ENCODE data around the gene ATP2B3. TPM values are rescaled to one million over a fixed set of nuclear protein-coding genes. Genes with fewer than 3 reads are reported as not detected.

ATP2B3 gene
- total and polyA plus RNA-seq, 2 of the 4 experiments (the other 2 are of a cell fraction), result under 0.01 to 0.03 TPM

DNA sequence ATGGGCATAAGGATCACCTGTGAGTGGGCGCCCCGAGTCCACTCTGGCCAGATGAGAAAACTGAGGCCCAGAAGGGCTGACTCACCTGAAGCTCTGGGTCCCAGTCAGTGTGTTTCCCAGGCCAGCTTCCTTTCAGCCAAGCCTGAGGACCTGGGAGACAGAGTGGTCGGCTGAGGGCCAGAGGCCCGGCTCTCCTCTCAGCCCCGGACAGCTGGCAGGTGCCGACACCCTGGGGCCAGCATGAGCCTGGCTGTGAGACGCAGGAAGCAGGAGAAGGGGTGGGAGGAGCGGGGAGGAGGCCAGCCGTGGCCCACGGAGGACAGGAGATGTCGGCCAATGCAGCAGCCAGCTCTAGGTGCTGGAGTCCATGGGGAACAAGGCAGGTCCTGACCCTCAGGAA lies 28.9 kb downstream of the ATP2B3 start:
- Histone ChIP-seq H3K9ac (ENCODE audit: low read depth, low read length) (no peak overlapping the region), H3K9me3 (ENCODE audit: control insufficient read depth, insufficient read depth, low read length) (no peaks in the 10 kb centered on the region; the same call in 1 of the 2 replicates), H2AFZ (replicated peaks; ENCODE audit: low read length, poor library complexity) (no peak overlapping the region), H2BK15ac (ENCODE audit: low read depth, low read length) (no peak overlapping the region), H2BK5ac (ENCODE audit: low read depth, low read length, poor library complexity, severe bottlenecking) (no peak overlapping the region), H3K23ac (ENCODE audit: low read depth, low read length) (no peak overlapping the region), H3K18ac (ENCODE audit: low read depth, low read length) (no peak overlapping the region), H3K27ac (ENCODE audit: insufficient read depth, low read length) (no peak overlapping the region), H3K4ac (ENCODE audit: low read depth, low read length) (no peak overlapping the region), H2AK9ac (replicated peaks; ENCODE audit: low read depth, low read length, poor library complexity) (no peak overlapping the region), H4K20me1 (ENCODE audit: insufficient read depth, low read length) (no peaks in the 10 kb centered on the region), H3K27me3 (ENCODE audit: control insufficient read depth, insufficient read depth, low read length) (peaks cover 5% of the 10 kb centered on the region; the same call in 1 of the 2 replicates), H3K4me2 (ENCODE audit: low read depth, low read length) (no peak overlapping the region), H4K8ac (ENCODE audit: low read depth in 2 of 2, low read length in 2 of 2) (no peak overlapping the region), H2AK5ac (ENCODE audit: low read depth, low read length) (no peak overlapping the region), H3K9me1 (ENCODE audit: insufficient read depth, low read length) (no peaks in the 10 kb centered on the region), H3K79me1 (ENCODE audit: low read depth in 1 of 2, low read length in 2 of 2) (no peaks in the 10 kb centered on the region), H3K56ac (ENCODE audit: extremely low read depth, insufficient read depth, low read length) (no peak overlapping the region), H2BK120ac (ENCODE audit: low read depth, low read length) (no peak overlapping the region), H2BK20ac (ENCODE audit: low read depth, low read length) (no peak overlapping the region), H4K91ac (ENCODE audit: insufficient read depth, low read depth, low read length) (no peak overlapping the region), H3K36me3 (ENCODE audit: control insufficient read depth, insufficient read depth, low read length) (no peaks in the 10 kb centered on the region), H4K5ac (ENCODE audit: low read depth, low read length) (no peak overlapping the region), H3K4me1 (ENCODE audit: control insufficient read depth, insufficient read depth, low read length) (no peaks in the 10 kb centered on the region), H3K4me3 (ENCODE audit: insufficient read depth, low read depth, low read length) (no peak overlapping the region), H3K14ac (replicated peaks; ENCODE audit: low read depth, low read length) (no peak overlapping the region)
- ATAC-seq (ENCODE audit: low read depth), result no peak
- no TSS peak for BruUV-seq (replicated peaks)
- in situ Hi-C loops (cut with MboI; ENCODE audit: low sequenced_read_pairs) (no loop called here), intact Hi-C loops (cut with micrococcal nuclease) (no loop called here), dilution Hi-C loops (cut with HindIII; ENCODE audit: low sequenced_read_pairs, unreplicated experiment) (no loop called here)
- ChIA-PET POLR2A (ENCODE audit: unreplicated experiment) (no interaction called here), CTCF (no interaction called here)
- DNase-seq, result no peak
- 53% methylated on average over 4 of the region's 11 CpGs; no CpG with 5 or more reads in 1 of the 2 experiments for WGBS, 2 experiments (ENCODE audit: extremely low coverage in 2 of 2, insufficient read length in 1 of 2)
- no peak for TF ChIP-seq FOS (IDR thresholded peaks at IDR 0.05; ENCODE audit: low read depth, low read length)
- no peak for TF ChIP-seq POLR2A (IDR thresholded peaks at IDR 0.05; ENCODE audit: low read depth, low read length)
- TF ChIP-seq MAFK (IDR thresholded peaks at IDR 0.05; ENCODE audit: low read depth, low read length), result no peak
